IPS-11a (cell line): Measurements from ENCODE around the gene SLC25A42.
"Not testable (repeated sequence)": the region's sequence is repeated elsewhere in the genome, so short reads cannot be mapped to it uniquely, and the experiment has no call there.

Experiments
- H3K4me3 ChIP-seq: one replicate; pipeline ENCODE4 v1.5.1; 2013; ENCODE audit warnings: low read depth, low read length, control low read depth

The SLC25A42 gene, protein sequence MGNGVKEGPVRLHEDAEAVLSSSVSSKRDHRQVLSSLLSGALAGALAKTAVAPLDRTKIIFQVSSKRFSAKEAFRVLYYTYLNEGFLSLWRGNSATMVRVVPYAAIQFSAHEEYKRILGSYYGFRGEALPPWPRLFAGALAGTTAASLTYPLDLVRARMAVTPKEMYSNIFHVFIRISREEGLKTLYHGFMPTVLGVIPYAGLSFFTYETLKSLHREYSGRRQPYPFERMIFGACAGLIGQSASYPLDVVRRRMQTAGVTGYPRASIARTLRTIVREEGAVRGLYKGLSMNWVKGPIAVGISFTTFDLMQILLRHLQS

DNA sequence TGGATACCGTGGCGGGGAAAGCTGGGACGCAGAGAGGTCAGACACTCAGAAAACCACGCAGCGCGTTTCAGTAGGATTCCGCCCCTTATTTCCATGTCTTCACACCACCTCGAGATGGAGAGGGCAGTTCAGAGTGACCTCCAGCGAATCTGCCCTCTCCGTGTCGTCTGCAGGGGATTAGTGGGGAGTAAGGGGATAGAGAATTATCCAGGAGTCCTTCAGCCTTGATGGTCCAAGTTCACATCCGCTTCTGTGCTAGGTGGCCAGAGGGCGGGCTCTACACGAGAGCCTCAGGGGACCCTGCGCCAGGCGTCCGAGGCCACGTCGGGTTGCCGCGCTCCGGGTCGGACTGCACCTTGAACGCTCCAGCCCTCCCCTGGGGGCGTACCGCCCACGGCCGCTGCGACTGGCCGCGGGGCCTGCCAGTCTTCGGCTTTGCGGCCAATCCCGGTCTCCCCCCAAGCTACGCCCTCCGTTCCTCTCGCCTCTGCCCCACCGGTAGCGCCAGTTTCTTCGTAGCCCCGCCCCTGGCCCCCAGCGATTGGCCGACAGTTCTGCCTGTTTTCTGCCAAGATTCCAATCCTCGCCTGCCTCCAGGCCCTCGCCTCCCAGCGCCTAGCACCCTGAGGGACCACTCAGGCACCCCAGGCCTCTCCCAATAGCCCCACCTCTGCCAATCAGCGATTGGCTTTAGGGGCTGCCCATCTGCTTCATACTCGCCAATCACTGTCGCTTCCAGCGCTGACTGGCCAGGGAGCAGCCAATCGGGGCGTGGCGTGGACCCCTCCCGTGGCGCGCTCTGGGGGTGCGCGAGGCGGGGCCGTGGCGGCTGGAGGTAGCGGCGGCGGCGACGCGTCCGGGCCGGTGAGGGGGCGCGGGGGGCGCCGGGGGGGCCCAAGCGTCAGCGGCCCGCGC lies at the start of gene SLC25A42:
Gene SLC25A42, plus strand, starts transcription at position 812 of the 915 bp plus-strand sequence. CDS start 32,131 bp downstream, outside the sequence.
- peak within 1 kb of the TSS; percentile 66 for H3K4me3 ChIP-seq

DNA sequence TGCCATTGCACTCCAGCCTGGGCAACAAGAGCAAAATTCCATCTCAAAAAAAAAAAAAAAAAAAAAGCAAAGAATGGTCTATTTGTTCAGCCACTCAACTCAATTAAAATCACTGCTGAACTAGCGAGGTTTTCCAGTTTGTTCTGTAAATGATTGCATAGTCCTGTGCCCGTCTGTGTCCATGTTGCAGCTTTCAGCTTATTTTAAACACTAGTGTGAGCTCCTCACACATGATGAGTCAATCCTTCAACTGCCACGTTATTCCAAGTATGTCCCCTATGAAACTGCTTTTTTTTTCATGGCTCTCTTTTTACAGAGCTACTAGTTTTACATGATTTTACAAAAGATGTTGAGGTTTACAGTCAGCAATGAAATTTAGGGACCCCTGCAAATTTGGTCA lies 42.7 kb upstream of the SLC25A42 start:
- H3K4me3 ChIP-seq = no peak overlapping the region

DNA sequence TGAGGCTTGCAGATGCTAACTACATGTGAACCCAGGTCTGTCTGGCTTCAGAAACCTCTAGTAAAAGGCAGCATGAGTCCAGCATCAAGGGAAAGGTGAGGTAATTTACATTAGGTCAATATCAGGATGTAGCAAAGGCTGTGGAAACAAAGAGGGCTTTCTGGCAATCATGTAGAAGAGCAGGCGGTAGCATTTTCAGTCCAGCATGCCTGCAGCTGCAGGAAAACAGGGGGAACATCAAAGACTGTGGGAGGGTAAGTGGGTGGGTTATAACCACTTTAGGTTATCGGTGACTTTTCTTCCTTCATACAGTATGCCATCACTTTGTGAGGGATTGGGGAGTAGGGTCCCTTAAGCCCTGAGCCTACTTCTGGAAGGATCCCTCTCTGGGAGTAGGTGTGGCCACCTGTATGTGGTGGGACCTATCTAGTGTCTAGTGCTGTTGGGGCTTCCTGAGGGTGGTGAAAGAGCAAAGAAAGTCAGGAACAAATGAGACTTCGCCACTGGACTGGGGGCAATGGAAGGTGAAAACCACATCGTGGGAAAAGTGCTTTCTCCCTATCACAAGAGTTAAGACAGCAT lies 41.3 kb upstream of the SLC25A42 start:
- H3K4me3 ChIP-seq = no peak overlapping the region

DNA sequence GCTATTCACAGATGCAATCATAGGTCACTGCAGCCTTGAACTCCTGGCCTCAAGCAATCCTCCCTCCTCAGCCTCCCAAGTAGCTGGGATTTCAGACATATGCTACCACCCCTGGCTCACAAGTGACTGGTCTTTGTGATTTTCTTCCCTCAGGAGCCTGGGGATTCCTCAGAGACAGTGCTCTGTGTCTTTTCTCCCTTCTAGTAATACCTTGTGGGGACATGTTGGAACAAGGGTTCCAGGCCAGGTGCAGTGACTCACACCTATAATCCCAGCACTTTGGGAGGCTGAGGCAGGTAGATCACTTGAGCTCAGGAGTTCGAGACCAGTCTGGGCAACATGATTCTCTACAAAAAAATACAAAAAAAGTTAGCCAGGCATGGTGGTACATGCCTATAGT lies 40.4 kb upstream of the SLC25A42 start:
- H3K4me3 ChIP-seq = not testable (repeated sequence)

DNA sequence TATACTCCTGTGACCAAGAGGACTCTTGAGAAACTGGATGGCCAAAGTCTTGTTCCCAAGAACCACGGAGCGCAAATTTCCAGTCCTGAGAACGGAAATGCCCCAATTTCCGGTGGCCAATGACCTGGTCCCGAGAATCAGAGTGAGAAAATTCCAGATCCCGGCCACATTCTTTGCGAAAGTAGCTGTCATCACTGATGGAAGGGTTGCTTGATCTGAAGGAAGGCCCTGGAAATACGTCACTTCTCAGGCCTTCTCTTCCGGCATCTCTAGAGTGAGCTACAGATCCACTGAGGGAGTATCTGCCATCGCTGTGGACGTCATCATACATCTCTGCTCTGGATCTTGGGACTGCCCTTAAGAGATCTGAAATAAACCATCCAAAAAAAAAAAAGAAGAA lies 37.9 kb upstream of the SLC25A42 start:
- H3K4me3 ChIP-seq = no peak overlapping the region

DNA sequence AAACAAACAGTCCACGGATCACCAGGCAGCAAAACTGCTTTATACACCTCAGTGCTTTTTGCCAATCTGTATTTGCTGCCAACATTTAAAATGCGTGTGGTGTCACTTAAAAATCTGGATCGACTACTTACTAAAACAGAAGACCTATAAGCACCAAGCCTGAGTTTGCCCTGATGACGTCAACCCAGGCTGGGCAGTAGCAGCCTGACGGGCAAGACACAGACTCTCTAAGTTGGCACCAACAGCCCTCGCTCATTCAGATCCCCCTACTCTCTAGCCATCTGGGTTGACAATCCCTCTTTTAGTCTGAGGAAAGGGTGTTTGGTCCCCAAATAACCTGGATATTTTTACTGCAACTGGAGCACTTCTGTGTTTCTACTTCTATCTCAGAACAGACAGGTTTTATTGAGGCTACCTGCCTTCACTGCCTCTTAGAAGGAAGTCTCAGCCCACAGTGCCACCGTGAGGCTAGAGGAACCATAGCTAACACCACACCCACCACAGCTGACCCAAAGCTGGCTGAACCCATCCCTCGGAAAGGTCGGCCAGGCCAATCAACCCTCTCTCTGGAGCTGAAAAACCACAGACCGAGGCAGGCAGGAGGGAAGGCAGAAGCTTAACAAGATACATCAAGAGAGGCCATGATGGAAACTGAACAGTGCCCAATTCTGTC lies 37.4 kb upstream of the SLC25A42 start:
- no peak overlapping the region for H3K4me3 ChIP-seq

DNA sequence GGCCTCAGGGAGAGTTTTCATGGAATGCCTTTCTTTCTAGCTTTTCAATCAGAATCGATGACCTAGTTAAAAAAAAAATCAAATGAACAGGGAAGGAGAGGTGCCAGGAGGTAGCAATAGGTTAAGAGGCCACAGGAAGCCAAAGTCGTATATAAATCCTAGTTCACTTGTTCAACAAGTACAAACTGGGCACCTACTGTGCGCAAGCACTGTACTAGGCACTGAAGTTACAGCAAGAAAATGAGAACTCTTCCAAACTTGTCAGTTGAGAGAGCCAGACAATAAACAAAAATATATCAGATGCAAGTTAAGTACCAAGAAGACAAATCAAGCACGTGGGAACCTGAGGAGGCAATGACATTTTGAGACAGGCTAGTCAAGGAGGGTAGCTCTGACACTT lies 36.6 kb upstream of the SLC25A42 start:
- H3K4me3 ChIP-seq = no peak overlapping the region

DNA sequence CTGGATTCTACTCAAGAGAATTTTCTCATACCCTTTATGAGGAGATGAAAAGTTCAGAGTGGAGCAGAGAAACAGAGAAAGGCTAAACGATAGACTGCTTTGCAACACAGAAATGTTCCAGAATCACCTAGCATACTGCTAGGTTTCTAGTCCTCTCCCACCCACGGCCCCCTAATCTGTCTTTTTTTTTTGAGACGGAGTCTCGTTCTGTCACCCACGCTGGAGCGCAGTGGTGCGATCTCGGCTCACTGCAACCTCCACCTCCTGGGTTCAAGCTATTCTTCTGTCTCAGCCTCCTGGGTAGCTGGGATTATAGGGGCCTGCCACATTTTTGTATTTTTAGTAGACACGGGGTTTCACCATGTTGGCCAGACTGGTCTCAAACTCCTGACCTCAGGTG lies 35.3 kb upstream of the SLC25A42 start:
- H3K4me3 ChIP-seq = no peak overlapping the region

DNA sequence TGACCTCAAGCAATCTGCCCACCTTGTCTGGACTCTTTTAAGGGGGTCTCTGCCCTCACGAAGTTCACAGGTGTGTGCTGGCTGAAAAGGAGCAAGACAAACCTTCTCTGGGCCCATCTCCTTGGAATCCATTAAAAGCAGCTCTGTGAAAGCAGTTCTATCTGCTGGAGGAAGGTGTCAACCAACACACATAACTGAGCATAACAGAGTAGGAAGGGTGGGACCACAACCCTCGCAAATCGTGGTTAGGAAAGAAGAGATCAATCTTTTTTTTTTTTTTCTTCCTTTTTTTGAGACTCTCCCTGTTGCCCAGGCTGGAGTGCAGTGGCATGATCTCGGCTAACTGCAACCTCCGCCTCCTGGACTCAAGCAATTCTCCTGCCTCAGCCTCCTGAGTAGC lies 31.9 kb upstream of the SLC25A42 start:
- no peak overlapping the region for H3K4me3 ChIP-seq

DNA sequence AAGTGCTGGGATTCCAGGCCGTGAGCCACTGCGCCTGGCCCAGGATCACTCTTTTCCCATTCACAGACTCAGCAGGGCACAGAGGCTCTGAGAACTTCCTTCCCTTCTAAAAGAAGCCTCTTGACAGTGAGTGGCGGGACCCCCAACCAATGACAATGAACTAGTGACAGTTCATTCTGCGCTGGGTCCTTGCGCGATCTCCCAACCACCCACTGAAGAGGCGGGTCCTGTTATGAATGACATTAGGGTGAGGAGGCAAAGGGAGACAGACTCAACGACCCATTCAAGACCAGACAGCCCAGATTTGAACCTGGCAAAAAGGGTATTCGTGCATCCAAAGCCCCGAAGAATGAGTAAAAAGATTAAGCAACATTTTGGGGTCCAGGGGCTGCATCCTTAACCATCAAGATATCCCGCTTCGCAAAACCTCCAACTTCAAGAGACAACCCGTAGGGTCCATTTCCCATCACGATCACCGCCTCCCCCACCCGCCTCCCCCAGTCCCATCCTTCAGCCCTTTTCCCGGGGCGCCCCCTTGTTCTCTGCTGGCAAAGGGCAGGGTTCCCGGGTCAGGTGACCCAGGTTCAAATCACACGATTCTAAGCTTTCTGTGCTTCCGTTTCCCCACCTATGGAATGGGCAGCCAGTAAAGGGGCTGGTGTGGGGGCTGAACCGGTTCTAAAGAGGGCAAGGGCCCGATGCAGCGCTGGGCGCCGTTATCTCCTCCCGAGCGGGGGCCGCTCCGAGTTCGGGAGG lies 31.2 kb upstream of the SLC25A42 start:
- H3K4me3 ChIP-seq = peak overlapping the region; percentile 80

DNA sequence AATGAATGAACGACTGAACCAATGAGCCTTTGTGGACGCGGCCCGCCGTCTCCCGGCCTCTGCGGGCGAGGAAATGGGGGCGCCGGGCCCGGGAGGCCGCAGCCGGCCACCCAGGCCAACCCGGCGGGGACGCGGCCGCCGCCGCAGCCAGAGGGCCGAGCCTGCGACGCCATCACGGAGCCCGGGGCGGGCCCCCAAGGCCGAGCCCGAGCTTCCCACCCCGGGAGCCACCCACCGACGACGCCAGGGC lies 30.7 kb upstream of the SLC25A42 start:
- H3K4me3 ChIP-seq = peak overlapping the region; percentile 80

DNA sequence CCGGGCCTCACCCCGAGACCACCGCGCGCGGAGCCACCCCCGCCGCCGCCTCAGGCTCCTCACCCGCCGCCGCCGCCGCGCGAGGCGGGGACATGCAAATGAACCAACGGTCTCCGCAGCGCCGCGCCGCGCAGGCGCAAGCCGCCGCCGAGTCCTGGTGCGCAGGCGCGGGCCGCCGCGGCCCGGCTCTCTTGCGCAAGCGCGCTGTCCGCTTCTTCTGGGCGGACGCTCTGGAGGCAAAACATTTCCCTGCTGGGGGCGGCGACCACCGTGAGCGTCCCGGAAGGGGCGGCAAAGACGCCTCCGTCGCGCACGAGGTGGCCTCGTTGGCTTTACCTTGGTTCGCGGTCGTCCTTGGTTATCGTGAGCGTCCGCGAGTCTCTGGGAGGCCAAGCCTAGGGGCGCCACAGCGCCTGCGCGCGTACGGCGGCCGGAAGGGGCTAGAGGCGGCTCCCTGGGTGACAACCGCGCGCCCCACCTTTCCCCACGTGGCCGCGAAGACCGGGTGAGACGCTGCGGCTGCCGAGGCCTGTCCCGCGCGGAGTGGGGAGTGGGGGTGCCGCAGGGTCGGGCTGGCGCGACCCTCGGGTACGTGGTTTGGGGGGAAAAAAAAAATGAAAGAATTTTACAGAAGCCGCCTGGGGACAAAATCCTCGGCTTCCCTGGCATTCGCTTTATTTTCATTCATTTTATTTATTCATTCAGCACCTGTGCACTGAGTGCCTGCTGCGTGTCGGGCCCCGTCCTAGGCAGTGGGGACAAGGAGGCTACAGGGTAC lies 30.2 kb upstream of the SLC25A42 start, which contains the start of the genes ARMC6 and SUGP2:
Gene ARMC6, plus strand, starts transcription at position 178 of the 778 bp plus-strand sequence. CDS start 607 bp downstream, outside the sequence.
Gene SUGP2, minus strand, starts transcription at position 92 of the 778 bp plus-strand sequence. CDS start 2,446 bp downstream, outside the sequence.
- H3K4me3 ChIP-seq = peak within 1 kb of the TSS; percentile 80

DNA sequence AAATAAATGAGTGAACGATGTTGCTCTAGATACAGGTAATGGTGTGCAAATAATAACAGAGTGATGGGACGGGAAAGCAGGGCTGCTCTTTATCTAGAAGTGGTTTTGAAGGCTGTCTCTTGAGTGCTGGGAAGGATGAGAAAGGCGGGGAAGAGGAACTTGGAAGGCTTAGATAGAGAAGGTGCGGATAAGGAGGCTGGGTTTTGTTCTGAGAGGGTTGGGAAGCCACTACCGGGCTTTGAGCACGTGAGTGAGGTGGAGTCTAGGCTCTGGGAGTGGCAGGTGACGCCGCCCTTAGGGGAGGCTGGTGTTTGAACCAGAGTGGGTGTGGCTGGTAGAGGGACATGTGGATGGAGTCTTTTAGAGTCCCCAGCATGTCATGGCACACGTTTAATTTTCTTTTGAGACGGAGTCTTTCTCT lies 29.6 kb upstream of the SLC25A42 start:
- peak overlapping the region; percentile 80 for H3K4me3 ChIP-seq

DNA sequence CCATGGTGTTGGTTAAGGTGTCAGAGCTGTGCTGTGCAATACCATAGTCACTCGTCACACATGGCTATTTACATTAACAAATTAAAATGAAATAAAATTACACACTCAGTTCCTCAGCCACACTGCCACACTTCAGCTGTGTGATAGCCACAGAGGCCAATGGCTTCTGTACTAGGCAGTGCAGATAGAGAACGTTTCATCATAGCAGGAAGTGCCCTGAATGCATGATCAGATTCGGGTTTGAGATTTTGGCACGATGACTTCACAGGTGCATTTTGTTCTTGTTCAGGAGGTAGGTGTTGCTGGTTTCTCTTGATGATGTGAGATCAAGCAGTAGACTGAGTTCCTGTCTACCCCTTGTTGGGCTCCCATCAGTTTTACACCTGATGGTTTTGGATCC lies 23.9 kb upstream of the SLC25A42 start:
- no peak overlapping the region for H3K4me3 ChIP-seq

DNA sequence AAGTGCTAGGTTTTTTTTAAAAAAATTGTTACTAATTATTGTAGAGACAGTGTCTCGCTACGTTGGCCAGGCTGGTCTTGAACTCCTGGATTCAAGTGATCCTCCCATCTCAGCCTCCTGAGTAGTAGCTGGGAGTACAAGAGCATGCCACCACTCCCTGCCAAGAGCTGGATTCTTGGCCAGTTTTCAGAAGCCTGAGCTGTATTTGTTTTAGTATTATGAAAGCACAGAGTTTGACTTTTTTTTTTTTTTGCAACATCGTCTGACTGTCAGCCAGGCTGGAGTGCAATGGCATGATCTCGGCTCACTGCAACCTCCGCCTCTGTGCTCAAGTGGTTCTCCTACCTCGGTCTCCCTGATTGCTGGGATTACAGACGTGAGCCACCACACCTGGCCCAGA lies 23.4 kb upstream of the SLC25A42 start:
- H3K4me3 ChIP-seq = no peak overlapping the region

DNA sequence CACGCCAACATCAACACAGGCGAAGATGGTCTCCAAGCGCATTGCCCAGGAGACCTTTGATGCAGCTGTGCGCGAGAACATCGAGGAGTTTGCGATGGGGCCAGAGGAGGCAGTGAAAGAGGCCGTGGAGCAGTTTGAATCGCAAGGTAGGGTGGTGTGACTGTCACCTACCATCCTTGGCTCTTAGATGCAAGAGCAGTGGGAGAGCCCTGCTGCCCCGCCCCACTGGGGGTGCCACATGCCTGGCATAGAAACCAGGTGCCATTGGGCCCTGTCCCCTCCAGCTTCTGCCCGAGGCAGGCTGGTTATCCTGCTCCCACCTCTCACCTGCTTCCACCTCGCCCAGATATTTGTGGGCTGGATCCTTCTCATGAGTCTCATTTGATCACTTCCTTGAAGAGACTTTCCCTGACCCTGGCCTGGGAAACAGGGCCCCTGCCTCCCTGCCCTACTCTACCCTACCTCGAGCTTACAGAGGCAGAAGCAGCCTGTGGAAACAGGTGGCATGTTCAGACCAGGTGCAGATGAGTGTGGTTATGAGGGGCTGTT lies 21.0 kb upstream of the SLC25A42 start:
- no peak overlapping the region for H3K4me3 ChIP-seq

DNA sequence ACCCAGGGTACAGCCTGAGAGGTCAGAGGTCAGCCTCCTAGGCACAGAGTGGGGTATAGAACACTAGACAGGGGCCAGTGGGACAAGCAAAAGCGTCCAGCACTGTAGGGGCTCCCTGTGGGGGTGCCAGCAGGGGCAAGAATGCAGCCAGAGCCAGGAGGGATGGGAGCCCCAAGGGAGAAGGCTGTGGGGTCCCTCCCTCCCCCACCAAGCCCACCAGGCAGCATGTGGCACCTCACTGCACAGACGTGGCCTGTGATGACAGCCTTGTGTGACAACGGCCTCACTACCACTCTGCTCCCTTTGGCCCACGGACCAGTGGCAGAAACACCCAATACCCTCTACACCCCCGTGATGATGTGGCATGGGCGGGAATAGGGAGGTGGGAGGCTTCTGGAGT lies 20.3 kb upstream of the SLC25A42 start:
- H3K4me3 ChIP-seq = no peak overlapping the region

DNA sequence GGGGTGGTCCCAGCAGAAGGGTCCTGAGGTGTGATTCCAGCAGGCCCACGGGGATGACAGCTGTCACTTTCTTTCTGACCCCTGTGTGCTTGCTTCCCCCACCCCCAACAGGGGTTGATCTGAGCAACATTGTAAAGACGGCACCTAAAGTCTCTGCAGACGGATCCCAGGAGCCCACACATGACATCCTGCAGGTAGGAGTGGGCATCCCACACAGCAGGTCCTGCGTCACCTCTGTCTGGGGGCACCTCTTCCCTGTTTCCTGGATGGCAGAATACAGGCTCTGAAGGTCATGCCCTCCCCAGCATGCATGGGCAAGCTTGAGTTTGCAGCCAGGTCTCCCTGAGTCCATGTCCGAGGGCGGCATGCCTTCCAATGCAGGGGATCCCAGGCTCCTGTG lies 19.9 kb upstream of the SLC25A42 start:
- no peak overlapping the region for H3K4me3 ChIP-seq

DNA sequence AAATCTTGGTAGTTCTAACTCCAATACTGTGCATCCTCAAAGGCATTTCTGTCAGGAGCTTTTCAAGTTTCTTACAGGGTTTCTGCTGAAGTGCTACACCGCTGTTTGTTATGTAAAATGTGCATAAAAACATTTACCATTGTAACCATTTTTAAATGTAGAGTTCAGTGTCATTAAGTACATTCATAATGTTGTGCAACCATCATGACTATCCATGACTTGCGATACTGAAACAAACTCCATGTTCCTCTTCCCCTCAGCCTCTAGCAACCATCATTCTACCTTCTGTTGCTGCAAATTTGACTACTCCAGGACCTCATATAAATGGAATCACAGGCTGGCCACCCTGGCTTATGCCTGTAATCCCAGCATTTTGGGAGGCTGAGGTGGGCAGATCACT lies 14.4 kb upstream of the SLC25A42 start:
- H3K4me3 ChIP-seq = no peak overlapping the region
